HG03354 (cell line): ENCODE results near the gene TRIM24.

Experiments used
- ATAC-seq: cut with Tn5 transposase; IDR thresholded peaks from one replicate; pipeline ENCODE4 v1.9.1; 2021; ENCODE audit warnings: mild to moderate bottlenecking; ENCODE audit not compliant: unreplicated experiment, poor library complexity, severe bottlenecking

Gene TRIM24

DNA sequence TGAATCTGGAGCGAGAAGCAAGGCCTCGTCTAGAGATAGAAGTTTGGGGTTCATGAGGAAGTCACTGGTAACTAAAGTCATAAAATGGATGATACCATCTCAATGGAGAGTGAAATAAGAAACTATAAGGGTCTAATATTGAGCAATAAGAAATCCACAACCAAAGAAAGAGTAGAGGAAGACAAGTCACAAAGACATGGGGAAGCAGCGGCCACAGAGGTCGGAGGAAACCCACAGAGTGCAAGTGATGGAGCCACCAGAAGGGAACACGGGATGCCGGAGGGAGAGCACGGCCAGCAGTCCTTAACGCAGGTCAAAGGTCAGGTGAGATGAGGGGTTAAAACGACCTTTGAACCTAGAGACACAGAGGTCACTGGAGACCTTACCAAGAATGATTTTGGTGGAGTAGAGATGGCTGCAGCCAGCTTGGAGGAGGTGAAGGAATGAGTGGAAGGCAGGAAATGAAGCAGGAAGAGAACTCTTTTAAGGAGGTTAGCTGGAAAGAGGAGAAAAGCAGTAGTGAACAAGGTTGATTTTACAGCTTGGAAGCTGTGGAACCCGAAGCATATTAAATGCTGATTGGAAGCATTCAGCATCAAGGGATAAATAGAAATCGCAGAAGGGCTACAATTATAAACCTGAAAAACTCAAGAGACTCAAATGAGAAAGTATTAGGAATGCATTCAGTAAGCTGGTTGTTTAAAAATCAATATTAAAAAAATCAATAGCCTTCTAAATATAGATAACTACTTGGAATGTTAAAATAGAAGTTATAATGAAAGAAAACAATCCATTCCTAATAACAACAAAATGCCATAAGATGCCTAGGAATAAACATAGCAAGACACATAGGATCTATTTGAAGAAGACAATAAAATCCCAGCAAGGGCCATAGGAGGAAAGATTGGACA lies 147.4 kb downstream of the TRIM24 start:
- ATAC-seq, result no peak

- ATAC-seq, result peak; percentile 74
Observed at GRCh38 chr7:138608275-138608674, 148.2 kb downstream of the TRIM24 start.

GRCh38 chr7:138610671-138611170 lies 150.7 kb downstream of the TRIM24 start:
- no peak for ATAC-seq

DNA sequence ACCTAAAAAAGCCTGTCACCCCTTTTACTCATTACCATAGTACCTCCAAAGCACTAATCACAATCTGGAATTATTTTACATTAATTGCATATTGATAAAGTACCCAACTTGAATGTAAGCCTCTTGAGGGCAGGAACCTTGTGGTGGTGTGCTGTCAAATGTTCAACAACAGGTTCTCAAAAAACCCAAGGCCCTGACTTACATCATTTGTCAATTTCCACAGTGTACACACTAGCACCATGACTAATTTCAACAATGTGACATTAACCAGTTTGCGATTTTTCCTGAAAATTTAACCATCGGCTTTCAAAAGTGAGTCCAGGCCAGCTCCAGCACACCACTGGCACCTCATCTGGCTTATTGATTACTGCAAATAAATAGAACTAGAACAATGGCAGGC lies 153.6 kb downstream of the TRIM24 start:
- ATAC-seq, result no peak

GRCh38 chr7:138616085-138616484 lies 156.0 kb downstream of the TRIM24 start:
- no peak for ATAC-seq

GRCh38 chr7:138618506-138618905 lies 158.4 kb downstream of the TRIM24 start:
- no peak for ATAC-seq

DNA sequence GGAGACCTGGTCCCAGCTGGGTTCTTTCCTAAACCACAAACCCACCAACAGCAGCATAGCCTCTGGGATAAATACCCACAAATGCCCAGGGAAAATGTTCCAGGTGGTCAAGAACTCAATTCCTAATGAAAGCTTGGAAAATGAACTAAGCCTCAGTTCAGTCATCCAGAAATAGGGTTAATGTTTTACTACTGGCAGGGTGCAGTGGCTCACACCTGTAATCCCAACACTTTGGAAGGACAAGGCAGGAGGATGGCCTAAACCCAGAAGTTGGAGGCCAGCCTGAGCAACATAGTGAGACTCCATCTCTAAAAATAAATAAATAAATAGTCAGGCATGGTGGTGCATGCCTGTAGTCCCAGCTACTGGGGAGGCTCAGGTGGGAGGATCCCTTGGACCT lies 158.9 kb downstream of the TRIM24 start:
- ATAC-seq, result no peak

- ATAC-seq, result no peak
Observed at GRCh38 chr7:138622841-138623240, 162.8 kb downstream of the TRIM24 start.

DNA sequence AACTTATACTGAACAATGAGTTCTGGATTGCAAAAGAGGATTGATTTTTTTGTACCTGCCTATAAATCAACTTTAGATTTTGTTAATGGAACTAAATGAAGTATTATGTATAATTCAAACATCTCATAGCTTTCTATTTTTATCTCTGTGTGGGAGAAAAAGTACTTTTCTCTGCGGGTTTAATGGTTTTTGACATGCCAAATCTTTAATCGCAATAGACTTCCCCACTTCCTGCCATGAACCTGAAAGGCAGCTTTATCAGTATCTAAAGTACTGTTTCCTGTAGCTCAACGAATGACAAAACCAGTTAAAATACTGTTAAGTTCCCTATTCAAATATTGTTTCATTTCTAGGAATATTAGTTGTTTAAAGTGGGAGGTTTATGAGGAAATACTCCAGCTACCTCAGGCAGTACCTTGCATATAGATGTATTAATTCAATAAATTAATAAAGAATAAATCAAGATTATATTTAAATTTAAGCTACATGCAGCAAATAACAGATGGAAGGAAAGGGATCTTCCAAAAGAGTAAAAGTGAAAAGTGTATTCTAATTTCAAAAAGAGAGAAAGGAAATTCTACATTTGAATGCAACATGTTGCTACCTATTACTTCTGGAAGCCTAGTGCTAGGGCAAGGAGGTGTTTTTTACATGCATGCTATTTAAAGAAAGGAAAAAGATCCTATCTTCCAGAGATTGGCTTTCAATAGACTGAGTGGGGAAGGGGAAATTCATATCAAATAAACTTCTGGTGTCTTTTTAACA lies 165.2 kb downstream of the TRIM24 start:
- ATAC-seq, result no peak

DNA sequence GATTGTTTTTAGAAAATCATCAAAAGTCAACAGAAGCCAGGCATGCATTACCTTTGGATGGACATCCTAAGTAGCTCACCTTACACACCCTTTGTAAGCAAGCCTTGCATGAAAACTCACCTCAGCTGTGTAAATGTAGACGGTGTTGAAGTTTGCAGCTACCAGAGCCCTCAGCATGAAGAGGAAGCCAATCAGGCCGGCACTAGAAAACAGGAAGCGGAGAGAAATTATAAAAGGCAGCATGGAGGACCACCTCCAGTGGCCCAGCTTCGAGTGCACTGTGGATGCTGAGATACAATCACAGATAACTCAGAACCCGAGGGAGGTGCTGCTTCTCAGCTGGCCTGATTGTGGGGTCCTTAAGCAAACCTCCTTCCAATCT lies 165.8 kb downstream of the TRIM24 start:
- ATAC-seq, result no peak

GRCh38 chr7:138626846-138627245 lies 166.8 kb downstream of the TRIM24 start:
- no peak for ATAC-seq

- no peak for ATAC-seq
Observed at GRCh38 chr7:138627361-138627760, 167.3 kb downstream of the TRIM24 start.

DNA sequence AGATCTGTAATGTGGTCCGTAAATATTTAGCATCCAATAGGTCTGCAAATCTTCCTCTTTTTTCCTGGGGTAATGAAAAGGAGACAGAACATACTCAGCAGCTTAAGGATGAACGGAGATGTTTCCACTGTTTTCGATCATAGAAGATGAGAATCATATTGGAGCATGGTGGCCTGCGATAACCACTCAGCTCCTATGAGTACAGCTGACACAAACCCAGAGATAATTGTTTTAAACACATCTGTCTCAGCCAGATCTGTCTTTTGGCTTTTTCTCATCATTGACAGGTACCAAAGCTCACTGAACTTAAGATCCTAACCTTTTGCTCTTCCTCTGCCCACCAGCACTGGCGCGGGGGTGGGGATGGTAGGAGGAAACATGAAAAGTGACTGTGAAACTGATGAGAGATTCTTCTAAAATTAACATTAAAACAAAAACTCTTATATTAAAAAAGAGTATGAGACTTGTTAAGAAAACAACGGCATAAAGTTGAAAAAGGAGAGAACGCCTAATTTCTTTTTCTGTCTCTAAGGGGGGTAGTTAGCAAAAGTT lies 170.1 kb downstream of the TRIM24 start:
- ATAC-seq, result no peak

DNA sequence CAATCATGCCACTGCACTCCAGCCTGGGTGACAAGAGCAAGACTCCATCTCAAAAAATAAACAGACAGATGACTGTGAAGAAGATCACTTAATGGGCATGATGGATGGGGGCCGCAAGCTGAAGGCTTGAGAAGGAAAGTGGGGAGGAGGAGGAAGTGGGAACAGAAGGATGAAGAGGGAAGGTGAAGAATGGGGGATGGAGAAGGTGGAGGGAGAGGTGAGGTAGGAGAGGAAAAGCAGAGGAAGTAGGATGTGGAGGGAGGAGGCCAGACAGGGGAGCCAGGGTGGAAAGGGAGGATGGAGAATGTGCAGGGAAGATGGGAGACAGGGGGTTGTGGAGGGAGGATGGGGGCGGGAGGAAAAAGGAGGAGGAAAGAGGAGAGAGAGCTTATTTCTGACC lies 172.3 kb downstream of the TRIM24 start:
- no peak for ATAC-seq

GRCh38 chr7:138632826-138633602 lies 173.0 kb downstream of the TRIM24 start:
- ATAC-seq, result no peak
